Esophagus muscularis mucosa (tissue), 4 donors: ENCODE results near the gene HCAR1.

Source experiments
- CTCF ChIP-seq, 3 experiments: fragments of 200-600 bp in 2 of 3; fragments of 450-650 bp in 1 of 3; sonication (generic) in 2 of 3; IDR thresholded peaks; one replicate each; pipeline ENCODE4 v1.5.1; 2017 to 2019; ENCODE audit warnings: antibody characterized with exemption in 3 of 3, mild to moderate bottlenecking in 2 of 3, moderate library complexity in 1 of 3
- EP300 ChIP-seq: sonication (generic); formaldehyde crosslinking; IDR thresholded peaks from one replicate; pipeline ENCODE4 v1.6.1; 2017; ENCODE audit warnings: antibody characterized with exemption
- POLR2AphosphoS5 ChIP-seq, 2 donors: sonication (generic); formaldehyde crosslinking; IDR thresholded peaks; one replicate each; pipeline ENCODE4 v1.6.1; 2017; ENCODE audit warnings: antibody characterized with exemption in 2 of 2

GRCh38 chr12:122738571-122738970, 7.9 kb upstream of the HCAR1 start:
- no peak for TF ChIP-seq EP300
- no peak for TF ChIP-seq CTCF (IDR thresholded peaks at IDR 0.05)
- no peak for TF ChIP-seq POLR2AphosphoS5 (IDR thresholded peaks at IDR 0.05)
